MCF 10A (cell line): ENCODE measurements around the gene CDKL1. TPM values are rescaled to one million over a fixed set of nuclear protein-coding genes. Genes with fewer than 3 reads are reported as not detected.

Experiments used
- BruUV-seq: library from RNA; stranded (reverse); fragments of 400-500 nt; replicated peaks from 2 replicates; lab custom pipeline; 2021; lab: Mats Ljungman, UMichigan
- CTCF ChIA-PET: fragments of 300-600 bp; sonication (Branson Sonifier 250); formaldehyde crosslinking; extraction: SDS; loops from one replicate; lab custom pipeline; 2021; ENCODE audit warnings: antibody characterized with exemption, inconsistent platforms; lab: Yijun Ruan, JAX
- POLR2A ChIA-PET: fragments of 300-600, 350-650 bp; sonication (Branson Sonifier 250); formaldehyde crosslinking; extraction: SDS; loops from one replicate; lab custom pipeline; 2020; ENCODE audit warnings: antibody characterized with exemption, inconsistent platforms; lab: Yijun Ruan, JAX
- DNase-seq: peaks from one replicate; pipeline ENCODE4 v3.0.0-alpha.2; 2018; ENCODE audit not compliant: unreplicated experiment
- H3K27ac Mint-ChIP-seq: one replicate; pipeline ENCODE4 v1.8.0; 2022; ENCODE audit warnings: mild to moderate bottlenecking, low read depth, mixed read lengths; ENCODE audit not compliant: unreplicated experiment
- H3K27me3 Mint-ChIP-seq: one replicate; pipeline ENCODE4 v1.8.0; 2022; ENCODE audit warnings: mixed read lengths; ENCODE audit not compliant: insufficient read depth, unreplicated experiment
- H3K36me3 Mint-ChIP-seq: one replicate; pipeline ENCODE4 v1.8.0; 2022; ENCODE audit warnings: mild to moderate bottlenecking, moderate library complexity, mixed read lengths; ENCODE audit not compliant: insufficient read depth, unreplicated experiment
- H3K4me1 Mint-ChIP-seq: one replicate; pipeline ENCODE4 v1.8.0; 2022; ENCODE audit warnings: mixed read lengths; ENCODE audit not compliant: insufficient read depth, unreplicated experiment
- H3K4me3 Mint-ChIP-seq: one replicate; pipeline ENCODE4 v1.8.0; 2022; ENCODE audit warnings: mild to moderate bottlenecking, moderate library complexity, mixed read lengths; ENCODE audit not compliant: unreplicated experiment
- H3K9me3 Mint-ChIP-seq: one replicate; pipeline ENCODE4 v1.8.0; 2022; ENCODE audit warnings: mixed read lengths; ENCODE audit not compliant: unreplicated experiment
- CTCF ChIP-seq: fragments of 200-600 bp; IDR thresholded peaks from one replicate; pipeline ENCODE4 v1.8.0; 2022; ENCODE audit warnings: antibody characterized with exemption, mild to moderate bottlenecking; ENCODE audit not compliant: unreplicated experiment
- intact Hi-C: fragments of 100-400 bp; cut with micrococcal nuclease; formaldehyde crosslinking; loops from 2 replicates; pipeline ENCODE4 v1.14.1; 2022
- total RNA-seq: library from RNA; stranded (reverse); gene quantifications from 2 replicates; pipeline ENCODE4 v1.2.3, GENCODE V29; 2022

The CDKL1 gene
- total RNA-seq, 1 experiment from 2014 or later = 26.3 TPM

- no peak for TF ChIP-seq CTCF
- Mint-ChIP-seq H3K36me3 (peaks cover 20% of the 10 kb centered on the region), H3K27me3 (no peaks in the 10 kb centered on the region), H3K9me3 (no peaks in the 10 kb centered on the region), H3K4me3 (peak overlapping the region; percentile 94), H3K4me1 (peaks cover 18% of the 10 kb centered on the region), H3K27ac (peak overlapping the region; percentile 91)
- intact Hi-C loops = no loop called here
- no TSS peak for BruUV-seq
- CTCF ChIA-PET = interaction anchor here (0.6 to 1.5 kb wide), 4 partner anchors 10 to 90 kb away, joined by 3 to 7 read pairs (median 3); no protein-coding TSS in a partner anchor
- POLR2A ChIA-PET = interaction anchor here (0.6 to 4.1 kb wide), 20 partner anchors 9 to 1045 kb away, joined by 3 to 40 read pairs (median 4); partner anchors contain the start of genes ATL1, CDKL1, MAP4K5 and SOS2
- DNase-seq = no peak
Observed at GRCh38 chr14:50312734-50313054, 84.0 kb downstream of the CDKL1 start.

GRCh38 chr14:50311972-50312733 lies 84.5 kb downstream of the CDKL1 start, which contains the start of the genes DMAC2L and L2HGDH:
Gene DMAC2L, plus strand, starts transcription at chr14:50312324. Its CDS starts 9,164 bp downstream, at chr14:50321488.
Gene L2HGDH, minus strand, starts transcription at chr14:50312229. Its CDS starts 79 bp downstream, at chr14:50312150.
- peak within 1 kb of the TSS; percentile 91 for H3K27ac Mint-ChIP-seq
- intact Hi-C loops = no loop called here
- no peak for TF ChIP-seq CTCF
- DNase-seq = peak; percentile 97
- H3K27me3 Mint-ChIP-seq = no peaks in the 10 kb centered on the region
- H3K9me3 Mint-ChIP-seq = no peaks in the 10 kb centered on the region
- POLR2A ChIA-PET = interaction anchor here (0.5 to 4.1 kb wide), 32 partner anchors 9 to 1046 kb away, joined by 3 to 40 read pairs (median 3); partner anchors contain the start of genes ATL1, CDKL1, KLHDC2 and MAP4K5
- CTCF ChIA-PET = interaction anchor here (0.6 to 2.4 kb wide), 13 partner anchors 9 to 465 kb away, joined by 3 to 21 read pairs (median 4); no protein-coding TSS in a partner anchor
- peaks cover 18% of the 10 kb centered on the region for H3K4me1 Mint-ChIP-seq
- BruUV-seq = no TSS peak
- peak within 1 kb of the TSS; percentile 94 for H3K4me3 Mint-ChIP-seq
- H3K36me3 Mint-ChIP-seq = peaks cover 20% of the 10 kb centered on the region

GRCh38 chr14:50311337-50311971 lies 85.2 kb downstream of the CDKL1 start:
- Mint-ChIP-seq H3K27me3 (no peaks in the 10 kb centered on the region), H3K36me3 (peaks cover 20% of the 10 kb centered on the region), H3K9me3 (no peaks in the 10 kb centered on the region), H3K4me3 (peak overlapping the region; percentile 94), H3K27ac (peak overlapping the region; percentile 91), H3K4me1 (peaks cover 18% of the 10 kb centered on the region)
- no peak for DNase-seq
- TF ChIP-seq CTCF = peak; percentile 42
- TSS peak; percentile 71 for BruUV-seq
- CTCF ChIA-PET = interaction anchor here (0.6 to 2.4 kb wide), 12 partner anchors 9 to 466 kb away, joined by 3 to 21 read pairs (median 4); no protein-coding TSS in a partner anchor
- POLR2A ChIA-PET = interaction anchor here (0.6 to 4.1 kb wide), 30 partner anchors 10 to 691 kb away, joined by 3 to 40 read pairs (median 3); partner anchors contain the start of genes ATL1, CDKL1, KLHDC2 and MAP4K5
- intact Hi-C loops = no loop called here
